Endothelial cell of umbilical vein (primary cell): ENCODE results near the gene NR1H3.

Source experiments
- CTCF ChIP-seq, 2 donors: IDR thresholded peaks; 1 replicate in 1 of 2; 2 replicates in 1 of 2; pipeline ENCODE4 v1.5.1; 2011; ENCODE audit warnings: low read length in 2 of 2, mild to moderate bottlenecking in 2 of 2, moderate library complexity in 2 of 2, control low read depth in 1 of 2, inconsistent platforms in 1 of 2, low read depth in 1 of 2; ENCODE audit not compliant: insufficient read depth in 1 of 2; ENCODE audit errors: extremely low read depth in 1 of 2
- EZH2 ChIP-seq: IDR thresholded peaks from 2 replicates; pipeline ENCODE4 v1.6.1; 2012; ENCODE audit warnings: borderline replicate concordance, low read depth, mild to moderate bottlenecking, moderate library complexity, low read length, inconsistent platforms; ENCODE audit not compliant: severe bottlenecking
- JUN ChIP-seq: IDR thresholded peaks from 2 replicates; pipeline ENCODE4 v1.6.1; 2011; ENCODE audit warnings: borderline replicate concordance, low read depth; ENCODE audit not compliant: insufficient read length, insufficient read depth
- POLR2A ChIP-seq: IDR thresholded peaks from 2 replicates; pipeline ENCODE4 v1.6.1; 2012; ENCODE audit warnings: low read depth, mild to moderate bottlenecking, control low read depth, low read length
- POLR2AphosphoS5 ChIP-seq: IDR thresholded peaks from 2 replicates; pipeline ENCODE4 v1.6.1; 2012; ENCODE audit warnings: low read depth, mild to moderate bottlenecking, control low read depth, low read length, moderate library complexity; ENCODE audit not compliant: insufficient read depth
- TF ChIP-seq, protein P1 (sequence below): IDR thresholded peaks from 2 replicates; pipeline ENCODE4 v1.6.1; 2011; ENCODE audit not compliant: insufficient read depth, insufficient read length

DNA sequence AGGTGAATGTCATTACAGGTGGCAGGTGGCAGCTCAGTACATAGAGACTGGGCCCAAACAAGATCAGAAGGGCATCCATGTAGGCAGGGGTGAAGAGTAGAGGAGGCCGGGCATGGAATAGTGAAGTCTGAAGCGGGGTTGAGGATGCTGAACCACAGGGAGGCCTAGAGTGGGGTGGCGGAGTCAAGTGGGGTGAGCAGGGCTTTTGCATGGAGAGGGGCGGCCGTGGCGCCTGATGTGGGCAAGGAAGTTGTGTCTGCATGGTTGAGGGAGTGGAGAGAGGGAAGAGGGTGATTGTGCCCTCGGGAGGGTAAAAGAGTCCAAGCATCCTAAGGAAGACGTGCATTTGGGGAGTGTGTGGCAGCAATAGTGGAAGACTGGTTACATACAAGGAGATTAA is 28.6 kb upstream of the NR1H3 start:
- TF ChIP-seq POLR2A: no peak
- TF ChIP-seq CTCF (IDR thresholded peaks at IDR 0.05; ENCODE audit: extremely low read depth in 1 of 2, insufficient read depth in 1 of 2, low read depth in 1 of 2, low read length in 2 of 2): no peak
- TF ChIP-seq EZH2: no peak
- TF ChIP-seq, protein P1, sequence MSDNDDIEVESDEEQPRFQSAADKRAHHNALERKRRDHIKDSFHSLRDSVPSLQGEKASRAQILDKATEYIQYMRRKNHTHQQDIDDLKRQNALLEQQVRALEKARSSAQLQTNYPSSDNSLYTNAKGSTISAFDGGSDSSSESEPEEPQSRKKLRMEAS: no peak
- TF ChIP-seq POLR2AphosphoS5: no peak
- TF ChIP-seq JUN: no peak
